ENCODE measurements around the gene TERT.

TERT gene

DNA sequence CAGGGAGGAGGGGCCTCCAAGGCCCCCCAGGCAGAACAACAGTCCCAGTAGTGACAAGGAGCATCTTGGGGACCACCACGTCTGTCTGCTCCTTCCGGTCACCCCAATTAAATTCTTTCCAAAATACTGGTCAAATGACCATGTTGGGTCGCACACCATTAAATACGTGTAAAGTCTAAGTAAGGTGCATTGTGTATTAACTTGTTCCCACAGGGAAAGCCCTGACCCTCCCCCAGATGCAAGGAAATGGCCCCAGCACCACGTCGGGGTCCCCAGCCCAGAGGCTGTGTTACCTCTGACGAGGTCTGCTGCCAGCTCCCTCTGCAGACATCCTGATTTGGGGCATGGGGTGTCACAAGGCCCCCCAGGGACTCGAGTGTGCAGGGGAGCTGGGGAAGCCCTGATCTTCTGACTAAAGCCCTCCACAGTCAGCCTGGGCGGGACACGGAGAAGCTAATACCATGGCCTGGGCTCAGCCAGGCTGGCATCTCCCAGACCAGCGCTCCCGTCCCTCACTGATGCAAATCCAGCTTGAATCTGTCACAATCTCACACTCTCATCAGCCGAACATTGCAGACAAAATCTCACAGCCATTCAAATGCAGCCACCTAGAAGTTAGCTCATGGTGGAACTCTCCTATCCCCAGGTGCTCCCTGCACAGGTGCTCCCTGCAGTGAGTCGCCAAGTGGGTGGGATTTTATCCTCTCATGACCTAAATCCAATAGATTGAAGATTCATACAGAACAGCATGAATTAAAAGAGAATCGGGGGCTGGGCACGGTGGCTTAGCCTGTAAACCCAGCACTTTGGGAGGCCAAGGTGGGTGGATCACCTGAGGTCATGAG, 13.6 kb downstream of the TERT start:
- peaks cover 0 to 33% (median 5%) of the 10 kb centered on the region in 11 experiments; a peak in 8 of 22 replicates for H3K9me3 ChIP-seq (replicated peaks in 1 of 11)
- no peak overlapping the region for H3K4me2 ChIP-seq
- peaks cover 0 to 94% (median 81%) of the 10 kb centered on the region in 11 experiments; a peak in 18 of 22 replicates for H3K36me3 ChIP-seq
- H3K4me3 ChIP-seq = no peak overlapping the region
- H3K27me3 ChIP-seq = no peaks in the 10 kb centered on the region
- H3K27ac ChIP-seq = no peak overlapping the region
- H3K4me1 ChIP-seq = no peaks in the 10 kb centered on the region
- peaks cover 0 to 92% (median 27%) of the 10 kb centered on the region in 11 experiments; a peak in 12 of 22 replicates for H4K20me1 ChIP-seq
- TF ChIP-seq Cebpa-rat (IDR thresholded peaks at IDR 0.05) = no peak
- H3K9ac ChIP-seq = no peak overlapping the region

DNA sequence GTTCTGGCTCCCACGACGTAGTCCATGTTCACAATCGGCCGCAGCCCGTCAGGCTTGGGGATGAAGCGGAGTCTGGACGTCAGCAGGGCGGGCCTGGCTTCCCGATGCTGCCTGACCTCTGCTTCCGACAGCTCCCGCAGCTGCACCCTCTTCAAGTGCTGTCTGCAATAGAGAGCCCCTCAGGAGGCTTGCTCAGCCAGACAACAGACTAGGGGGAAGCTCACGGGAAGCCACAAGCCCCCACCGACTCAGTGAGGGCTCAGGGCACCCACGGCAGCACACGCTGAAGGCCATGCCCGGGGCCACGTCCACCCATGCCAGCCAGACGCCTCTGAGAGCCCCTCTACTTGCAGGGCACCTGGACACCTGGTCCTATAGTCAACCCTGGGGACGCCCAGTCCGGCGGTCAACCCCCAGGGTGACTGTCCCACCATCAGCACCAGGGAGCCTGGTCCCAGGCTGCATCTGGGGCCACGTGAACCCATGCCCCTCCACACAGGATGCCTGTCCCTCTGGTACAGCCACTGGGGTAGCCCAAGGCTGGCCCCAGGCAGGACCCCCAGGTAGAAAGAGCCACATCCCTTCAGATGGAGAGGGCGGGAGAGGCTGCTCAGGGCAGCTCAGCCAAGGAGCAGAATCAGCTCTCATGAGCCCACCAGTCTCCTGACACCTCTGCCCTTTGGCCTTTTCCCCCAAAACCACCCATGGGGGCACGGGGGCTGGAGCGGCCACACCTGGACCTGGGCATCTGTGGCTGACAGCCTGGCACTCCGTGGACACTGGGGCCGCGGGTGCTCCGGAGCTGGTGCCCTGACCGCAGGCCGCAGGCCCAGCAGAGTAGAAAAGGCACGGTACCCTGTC, 14.5 kb downstream of the TERT start:
- H3K9me3 ChIP-seq (replicated peaks in 1 of 11) = peaks cover 0 to 33% (median 5%) of the 10 kb centered on the region in 11 experiments; a peak in 8 of 22 replicates
- no peaks in the 10 kb centered on the region for H3K27me3 ChIP-seq
- H3K4me1 ChIP-seq = no peaks in the 10 kb centered on the region
- H3K4me3 ChIP-seq = no peak overlapping the region
- H3K9ac ChIP-seq = no peak overlapping the region
- peaks cover 0 to 93% (median 75%) of the 10 kb centered on the region in 11 experiments; a peak in 18 of 22 replicates for H3K36me3 ChIP-seq
- no peak overlapping the region for H3K4me2 ChIP-seq
- no peak for TF ChIP-seq Cebpa-rat (IDR thresholded peaks at IDR 0.05)
- no peak overlapping the region for H3K27ac ChIP-seq
- peaks cover 0 to 88% (median 27%) of the 10 kb centered on the region in 11 experiments; a peak in 12 of 22 replicates for H4K20me1 ChIP-seq

DNA sequence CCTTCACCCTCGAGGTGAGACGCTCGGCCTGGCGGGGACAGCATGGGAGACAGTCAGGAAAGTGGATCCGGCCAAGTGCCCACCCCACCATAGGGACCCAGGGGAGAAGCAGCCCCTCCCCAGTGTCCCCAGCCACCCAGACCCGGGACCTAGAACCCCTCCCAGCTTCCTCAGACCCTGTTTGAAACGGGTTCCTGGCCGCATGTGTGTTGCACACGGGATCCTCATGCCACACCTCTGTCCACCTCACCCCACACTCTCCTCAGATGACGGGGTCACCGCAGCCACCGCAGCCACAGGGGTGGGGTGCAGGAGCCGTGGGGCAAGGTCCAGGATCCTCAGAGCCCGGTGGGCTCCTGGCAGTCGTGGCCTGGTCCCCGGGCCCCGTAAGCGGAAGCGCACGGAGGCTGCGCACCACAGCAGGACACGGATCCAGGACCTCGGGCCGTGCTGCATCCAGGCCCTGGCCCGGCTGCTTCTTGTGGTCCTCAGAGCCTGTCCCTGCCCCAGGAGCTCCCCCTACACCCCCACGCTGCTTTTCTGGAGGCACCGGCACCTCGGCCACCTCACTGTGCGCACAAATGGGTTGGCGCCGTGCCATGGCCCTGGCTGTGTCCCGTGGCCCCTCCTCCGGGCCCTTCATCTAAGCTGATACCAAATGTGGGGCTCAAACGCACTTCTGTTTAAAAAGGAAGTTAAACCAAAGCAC, 15.3 kb downstream of the TERT start:
- peaks cover 0 to 39% (median 5%) of the 10 kb centered on the region in 11 experiments; a peak in 10 of 22 replicates for H3K9me3 ChIP-seq (replicated peaks in 1 of 11)
- peaks cover 0 to 85% (median 27%) of the 10 kb centered on the region in 11 experiments; a peak in 11 of 22 replicates for H4K20me1 ChIP-seq
- H3K4me1 ChIP-seq = no peaks in the 10 kb centered on the region
- H3K9ac ChIP-seq = no peak overlapping the region
- no peak overlapping the region for H3K27ac ChIP-seq
- H3K36me3 ChIP-seq = peaks cover 0 to 95% (median 82%) of the 10 kb centered on the region in 11 experiments; a peak in 18 of 22 replicates
- no peak overlapping the region for H3K4me3 ChIP-seq
- no peaks in the 10 kb centered on the region for H3K27me3 ChIP-seq
- no peak for TF ChIP-seq Cebpa-rat (IDR thresholded peaks at IDR 0.05)
- no peak overlapping the region for H3K4me2 ChIP-seq

DNA sequence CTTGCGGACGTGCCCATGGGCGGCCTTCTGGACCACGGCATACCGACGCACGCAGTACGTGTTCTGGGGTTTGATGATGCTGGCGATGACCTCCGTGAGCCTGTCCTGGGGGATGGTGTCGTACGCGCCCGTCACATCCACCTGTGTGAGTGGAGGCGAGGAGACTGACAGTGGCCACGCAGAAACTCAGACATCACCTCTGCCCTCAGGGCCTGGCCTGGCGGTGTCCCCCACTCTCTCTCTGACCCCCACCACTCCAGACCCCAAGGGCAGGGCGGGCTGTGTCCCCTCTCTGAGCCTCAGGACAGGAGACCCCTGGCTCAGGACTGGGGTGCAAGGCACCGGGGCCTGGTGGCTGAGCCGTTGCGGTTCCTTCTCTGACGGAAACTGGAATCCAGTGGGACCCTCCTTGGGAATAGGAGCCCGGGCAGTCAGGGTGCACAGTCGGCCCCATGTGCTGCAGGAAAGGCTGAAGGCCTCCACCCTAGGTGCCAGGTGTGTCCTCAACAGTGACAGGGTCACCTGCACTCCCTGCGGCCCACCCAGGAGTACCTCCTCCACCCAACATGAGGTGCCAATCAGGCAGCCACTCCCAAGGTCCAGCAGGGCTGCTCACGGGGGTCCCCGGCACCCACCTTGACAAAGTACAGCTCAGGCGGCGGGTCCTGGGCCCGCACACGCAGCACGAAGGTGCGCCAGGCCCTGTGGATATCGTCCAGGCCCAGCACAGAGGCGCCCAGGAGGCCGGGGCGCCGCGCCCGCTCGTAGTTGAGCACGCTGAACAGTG, 16.0 kb downstream of the TERT start:
- Histone ChIP-seq H3K27me3 (no peaks in the 10 kb centered on the region), H3K36me3 (peaks cover 0 to 98% (median 86%) of the 10 kb centered on the region in 11 experiments; a peak in 18 of 22 replicates), H3K4me2 (no peak overlapping the region), H3K9ac (no peak overlapping the region), H3K9me3 (replicated peaks in 1 of 11) (peaks cover 0 to 46% (median 8%) of the 10 kb centered on the region in 11 experiments; a peak in 12 of 22 replicates), H3K27ac (no peak overlapping the region), H3K4me3 (no peak overlapping the region), H3K4me1 (no peaks in the 10 kb centered on the region), H4K20me1 (peaks cover 0 to 88% (median 27%) of the 10 kb centered on the region in 11 experiments; a peak in 11 of 22 replicates)
- no peak for TF ChIP-seq Cebpa-rat (IDR thresholded peaks at IDR 0.05)

DNA sequence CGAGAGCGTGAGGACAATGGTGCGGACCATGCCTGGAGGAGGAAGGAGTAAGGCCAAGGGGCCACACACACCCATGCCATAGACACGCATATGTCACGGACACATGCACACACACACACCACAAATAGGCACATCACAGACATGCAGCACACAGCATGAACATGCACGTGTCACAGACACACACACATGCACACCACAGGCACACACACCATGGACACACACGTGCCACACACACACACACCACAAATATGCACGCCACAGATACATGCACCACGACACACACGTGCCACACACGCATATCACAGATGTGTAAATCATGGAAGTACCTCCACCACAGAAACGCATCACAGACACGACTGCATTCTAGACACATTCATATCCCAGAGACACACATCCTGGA, 16.7 kb downstream of the TERT start:
- Histone ChIP-seq H3K4me1 (no peaks in the 10 kb centered on the region), H3K27me3 (no peaks in the 10 kb centered on the region), H3K36me3 (peaks cover 0 to 97% (median 86%) of the 10 kb centered on the region in 11 experiments; a peak in 18 of 22 replicates), H3K9me3 (replicated peaks in 1 of 11) (peaks cover 0 to 50% (median 10%) of the 10 kb centered on the region in 11 experiments; a peak in 12 of 22 replicates), H3K9ac (no peak overlapping the region), H3K4me2 (no peak overlapping the region), H4K20me1 (peaks cover 0 to 84% (median 22%) of the 10 kb centered on the region in 11 experiments; a peak in 11 of 22 replicates), H3K4me3 (no peak overlapping the region), H3K27ac (no peak overlapping the region)
- no peak for TF ChIP-seq Cebpa-rat (IDR thresholded peaks at IDR 0.05)

DNA sequence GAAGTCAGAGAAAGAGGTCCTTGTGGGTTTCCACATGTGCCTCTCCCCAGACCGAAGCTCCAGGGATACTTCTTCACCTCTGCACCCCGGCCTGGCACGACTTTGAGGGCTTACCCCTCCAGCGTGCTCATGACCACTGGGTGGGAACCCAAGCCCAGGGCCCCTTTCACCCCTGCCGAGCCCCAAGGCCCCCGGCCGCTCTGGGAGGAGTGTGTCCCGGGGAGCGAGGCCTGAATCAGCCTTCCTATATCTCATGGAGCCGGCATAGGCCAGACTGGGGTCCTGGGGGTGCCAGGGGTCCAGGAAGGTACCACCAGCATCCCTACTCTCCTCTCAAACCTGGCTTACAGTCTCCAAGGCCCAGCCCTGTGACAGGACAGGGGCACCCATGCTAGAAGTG, 17.1 kb downstream of the TERT start:
- Histone ChIP-seq H3K9ac (no peak overlapping the region), H3K27ac (no peak overlapping the region), H3K36me3 (peaks cover 0 to 93% (median 81%) of the 10 kb centered on the region in 11 experiments; a peak in 18 of 22 replicates), H3K9me3 (replicated peaks in 1 of 11) (peaks cover 0 to 50% (median 10%) of the 10 kb centered on the region in 11 experiments; a peak in 12 of 22 replicates), H4K20me1 (peaks cover 0 to 80% (median 17%) of the 10 kb centered on the region in 11 experiments; a peak in 11 of 22 replicates), H3K4me2 (no peak overlapping the region), H3K27me3 (no peaks in the 10 kb centered on the region), H3K4me3 (no peak overlapping the region), H3K4me1 (no peaks in the 10 kb centered on the region)
- TF ChIP-seq Cebpa-rat (IDR thresholded peaks at IDR 0.05) = no peak

DNA sequence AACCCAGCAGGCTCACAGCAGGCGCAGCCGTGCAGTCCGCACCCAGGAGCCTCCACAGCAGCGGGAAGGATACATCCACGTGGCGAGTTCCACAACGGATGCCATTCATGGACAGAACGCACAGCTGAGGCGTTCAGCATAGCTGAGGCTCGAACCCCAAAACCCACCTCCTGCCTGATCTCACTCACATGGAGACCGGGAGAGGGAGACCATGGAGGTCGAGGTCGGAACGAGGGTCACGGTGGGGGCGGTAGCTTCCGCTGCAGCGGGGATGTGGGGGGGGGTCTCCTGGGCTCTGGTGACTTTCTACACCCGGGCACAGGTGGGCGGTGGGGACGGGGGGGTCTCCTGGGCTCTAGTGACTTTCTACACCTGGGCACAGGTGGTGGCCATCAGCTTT, 17.5 kb downstream of the TERT start:
- Histone ChIP-seq H3K4me2 (no peak overlapping the region), H3K27me3 (no peaks in the 10 kb centered on the region), H3K9ac (no peak overlapping the region), H4K20me1 (peaks cover 0 to 76% (median 13%) of the 10 kb centered on the region in 11 experiments; a peak in 11 of 22 replicates), H3K4me1 (no peaks in the 10 kb centered on the region), H3K27ac (no peak overlapping the region), H3K4me3 (no peak overlapping the region), H3K9me3 (replicated peaks in 1 of 11) (peaks cover 0 to 50% (median 10%) of the 10 kb centered on the region in 11 experiments; a peak in 12 of 22 replicates), H3K36me3 (peaks cover 0 to 89% (median 78%) of the 10 kb centered on the region in 11 experiments; a peak in 18 of 22 replicates)
- no peak for TF ChIP-seq Cebpa-rat (IDR thresholded peaks at IDR 0.05)
